SK-N-SH (cell line): ENCODE measurements around the gene CRMP1. TPM values are rescaled to one million over a fixed set of nuclear protein-coding genes. Genes with fewer than 3 reads are reported as not detected.

Experiments used
- CTCF ChIA-PET: fragments of 300-600, 350-600 bp; formaldehyde crosslinking; extraction: SDS; loops from one replicate; lab custom pipeline; 2021; lab: Yijun Ruan, JAX
- POLR2A ChIA-PET: fragments of 350-600 bp; sonication (Branson Sonifier 250); formaldehyde crosslinking; extraction: SDS; loops from one replicate; lab custom pipeline; 2020; ENCODE audit warnings: antibody characterized with exemption, inconsistent platforms; lab: Yijun Ruan, JAX
- DNase-seq: peaks from one replicate; pipeline ENCODE4 v3.0.0; 2012
- H2AFZ ChIP-seq: fragments of 200-600 bp; sonication (generic); 2 replicates; pipeline ENCODE4 v1.8.1; 2016; ENCODE audit warnings: antibody characterized with exemption, mild to moderate bottlenecking, low read depth
- H3F3A ChIP-seq: fragments of 200-600 bp; sonication (generic); replicated peaks from 2 replicates; pipeline ENCODE3; 2016; ENCODE audit warnings: antibody characterized with exemption, mild to moderate bottlenecking; ENCODE audit not compliant: insufficient read depth
- H3K27ac ChIP-seq, 2 experiments: fragments of 200-500 bp in 1 of 2; fragments of 200-600 bp in 1 of 2; sonication (Bioruptor generic) in 1 of 2; sonication (generic), shearing (Covaris generic) in 1 of 2; 2 replicates each; pipeline versions ENCODE4 v1.5.1 to v1.6.1; 2014 to 2016; ENCODE audit warnings: low read depth in 2 of 2, inconsistent platforms in 1 of 2, low read length in 1 of 2, mild to moderate bottlenecking in 1 of 2, mixed read lengths in 1 of 2
- H3K27me3 ChIP-seq: fragments of 200-600 bp; sonication (generic), shearing (Covaris generic); 2 replicates; pipeline ENCODE4 v1.6.1; 2016; ENCODE audit warnings: mixed run types; ENCODE audit not compliant: insufficient read depth
- H3K36me3 ChIP-seq, 2 experiments: fragments of 200-500 bp in 1 of 2; fragments of 200-600 bp in 1 of 2; sonication (Bioruptor generic) in 1 of 2; sonication (generic) in 1 of 2; replicated peaks in 1 of 2; 2 replicates each; pipeline versions ENCODE3 to v1.5.1; 2014 to 2016; ENCODE audit warnings: low read length in 1 of 2, mild to moderate bottlenecking in 1 of 2; ENCODE audit not compliant: insufficient read depth in 2 of 2, control insufficient read depth in 1 of 2
- H3K4me1 ChIP-seq, 2 experiments: fragments of 200-500 bp in 1 of 2; fragments of 200-600 bp in 1 of 2; sonication (Bioruptor generic) in 1 of 2; sonication (generic), shearing (Covaris generic) in 1 of 2; 2 replicates each; pipeline versions ENCODE4 v1.5.1 to v1.6.1; 2014 to 2016; ENCODE audit warnings: low read depth in 1 of 2, low read length in 1 of 2, mixed run types in 1 of 2; ENCODE audit not compliant: insufficient read depth in 2 of 2, control insufficient read depth in 1 of 2
- H3K4me2 ChIP-seq: fragments of 200-600 bp; sonication (generic), shearing (Covaris generic); 2 replicates; pipeline ENCODE4 v1.6.1; 2017; ENCODE audit warnings: mixed run types
- H3K4me3 ChIP-seq, 2 experiments: fragments of 200-500 bp in 1 of 2; fragments of 200-600 bp in 1 of 2; sonication (Bioruptor generic) in 1 of 2; sonication (generic), shearing (Covaris generic) in 1 of 2; 2 replicates each; pipeline versions ENCODE4 v1.5.1 to v1.8.1; 2014 to 2016; ENCODE audit warnings: low read depth in 2 of 2, inconsistent platforms in 1 of 2, low read length in 1 of 2, mild to moderate bottlenecking in 1 of 2, mixed read lengths in 1 of 2, moderate library complexity in 1 of 2
- H3K79me2 ChIP-seq: fragments of 200-600 bp; sonication (generic); 2 replicates; pipeline ENCODE4 v1.8.1; 2017; ENCODE audit warnings: mild to moderate bottlenecking; ENCODE audit not compliant: insufficient read depth
- H3K9ac ChIP-seq: fragments of 200-600 bp; sonication (generic); 2 replicates; pipeline ENCODE4 v1.6.1; 2017; ENCODE audit warnings: mixed run types
- H3K9me2 ChIP-seq: fragments of 200-600 bp; sonication (generic); 2 replicates; pipeline ENCODE4 v1.6.1; 2017; ENCODE audit warnings: mixed run types
- H3K9me3 ChIP-seq: fragments of 200-600 bp; sonication (generic); 2 replicates; pipeline ENCODE4 v1.6.1; 2017; ENCODE audit warnings: mixed run types, mild to moderate bottlenecking, moderate library complexity
- H4K20me1 ChIP-seq: fragments of 200-600 bp; sonication (generic); 2 replicates; pipeline ENCODE4 v1.6.1; 2017; ENCODE audit warnings: mild to moderate bottlenecking, mixed run types; ENCODE audit not compliant: insufficient read depth
- CHD2 ChIP-seq: fragments of 150-350 bp; IDR thresholded peaks from 2 replicates; pipeline ENCODE4 v1.6.1; 2018; ENCODE audit warnings: low read length; ENCODE audit not compliant: partially characterized antibody
- CTCF ChIP-seq: fragments of 200-600 bp; sonication (generic); IDR thresholded peaks from 2 replicates; pipeline ENCODE4 v1.6.1; 2017; ENCODE audit warnings: antibody characterized with exemption, mild to moderate bottlenecking, moderate library complexity
- ELF1 ChIP-seq: IDR thresholded peaks from 2 replicates; pipeline ENCODE4 v1.4.0; 2012
- FOXM1 ChIP-seq: IDR thresholded peaks from 2 replicates; pipeline ENCODE4 v1.4.0; 2012; ENCODE audit warnings: low read depth, mild to moderate bottlenecking
- JUND ChIP-seq: IDR thresholded peaks from 2 replicates; pipeline ENCODE4 v1.4.0; 2012
- MAX ChIP-seq: IDR thresholded peaks from 2 replicates; pipeline ENCODE4 v1.4.0; 2012; ENCODE audit warnings: low read depth
- NFIC ChIP-seq: IDR thresholded peaks from 2 replicates; pipeline ENCODE4 v1.4.0; 2012; ENCODE audit warnings: borderline replicate concordance
- POLR2AphosphoS5 ChIP-seq: IDR thresholded peaks from 2 replicates; pipeline ENCODE4 v1.6.1; 2012; ENCODE audit warnings: low read depth, low read length
- RCOR1 ChIP-seq: fragments of 150-350 bp; IDR thresholded peaks from 2 replicates; pipeline ENCODE4 v1.6.1; 2017; ENCODE audit warnings: antibody characterized with exemption, low read length
- REST ChIP-seq: IDR thresholded peaks from 2 replicates; pipeline ENCODE4 v1.6.1; 2012; ENCODE audit warnings: mild to moderate bottlenecking, low read depth, low read length, moderate library complexity
- RFX5 ChIP-seq: IDR thresholded peaks from 2 replicates; pipeline ENCODE4 v1.6.1; 2012; ENCODE audit warnings: mild to moderate bottlenecking, improper control_type of control experiment, low read length
- WGBS: methylation state at CpG from one replicate; pipeline ENCODE4 v1.1.6; 2017; ENCODE audit warnings: low lambda C conversion rate; 5-methylcytosine and 5-hydroxymethylcytosine counted together
- polyA plus RNA-seq, 3 experiments: library from polyadenylated mRNA; depleted of rRNA; stranded (reverse); fragments of >200 nt; gene quantifications; 2 replicates each; pipeline ENCODE4 v1.2.3, GENCODE V29; 2012

The CRMP1 gene
- polyA plus RNA-seq, 1 of the 3 experiments (the other 2 are of a cell fraction) = 3.4 TPM

GRCh38 chr4:5932035-5932568 lies 39.2 kb upstream of the CRMP1 start:
- WGBS = 37% methylated on average over 9 of the region's 12 CpGs

More at GRCh38 chr4:5932035-5932568, 39.2 kb upstream of the CRMP1 start:
- H2AFZ ChIP-seq = no peak overlapping the region
- ChIA-PET POLR2A (no interaction called here), CTCF (interaction anchor here (1.1 to 1.3 kb wide), 2 partner anchors 8 to 31 kb away, joined by 3 read pairs; no protein-coding TSS in a partner anchor)
- H3K79me2 ChIP-seq = no peaks in the 10 kb centered on the region
- H3K27me3 ChIP-seq = no peaks in the 10 kb centered on the region
- TF ChIP-seq NFIC (no peak), CTCF (no peak), POLR2AphosphoS5 (no peak), MAX (no peak), ELF1 (no peak), CHD2 (no peak), JUND (no peak), FOXM1 (no peak), RFX5 (no peak), RCOR1 (no peak), REST (no peak)
- no peaks in the 10 kb centered on the region; a peak in 1 of 4 replicates for H3K4me1 ChIP-seq
- no peaks in the 10 kb centered on the region for H3K36me3 ChIP-seq
- no peak overlapping the region for H3K4me3 ChIP-seq
- no peaks in the 10 kb centered on the region for H4K20me1 ChIP-seq
- no peaks in the 10 kb centered on the region for H3K9me3 ChIP-seq
- H3K27ac ChIP-seq = no peak overlapping the region
- no peak overlapping the region for H3K9ac ChIP-seq
- no peak for DNase-seq
- no peaks in the 10 kb centered on the region for H3K9me2 ChIP-seq
- H3K4me2 ChIP-seq = no peak overlapping the region
- no peaks in the 10 kb centered on the region for H3F3A ChIP-seq
